CD14-positive monocyte (primary cell): ENCODE results near the gene TMEM273. TPM values are rescaled to one million over a fixed set of nuclear protein-coding genes. Genes with fewer than 3 reads are reported as not detected.

Experiments
- DNase-seq, 3 donors: peaks; one replicate each; pipeline ENCODE4 v3.0.0-alpha.2; 2011 to 2022
- H2AFZ ChIP-seq: 2 replicates; pipeline ENCODE4 v1.6.0; 2012; ENCODE audit warnings: mild to moderate bottlenecking, low read depth, low read length, inconsistent platforms; ENCODE audit not compliant: insufficient read depth, poor library complexity, severe bottlenecking
- H3K27ac ChIP-seq, 2 donors: 1 replicate in 1 of 2; 2 replicates in 1 of 2; pipeline ENCODE4 v1.5.1; 2012 to 2013; ENCODE audit warnings: low read length in 2 of 2, control low read depth in 1 of 2, inconsistent platforms in 1 of 2, low read depth in 1 of 2, mild to moderate bottlenecking in 1 of 2
- H3K27me3 ChIP-seq, 2 donors: one replicate each; pipeline versions ENCODE4 v1.6.0 to v1.6.1; 2011 to 2013; ENCODE audit warnings: low read length in 2 of 2; ENCODE audit not compliant: control insufficient read depth in 2 of 2, insufficient read depth in 2 of 2
- H3K36me3 ChIP-seq, 2 donors: replicated peaks in 1 of 2; 1 replicate in 1 of 2; 2 replicates in 1 of 2; pipeline versions ENCODE4 v1.5.1 to v1.6.1; 2012 to 2013; ENCODE audit warnings: low read length in 2 of 2, control low read depth in 1 of 2, inconsistent platforms in 1 of 2, mild to moderate bottlenecking in 1 of 2; ENCODE audit not compliant: insufficient read depth in 2 of 2, control insufficient read depth in 1 of 2
- H3K4me1 ChIP-seq, 2 donors: 1 replicate in 1 of 2; 2 replicates in 1 of 2; pipeline versions ENCODE4 v1.5.1 to v1.6.1; 2012 to 2013; ENCODE audit warnings: low read length in 2 of 2, control low read depth in 1 of 2, inconsistent platforms in 1 of 2, mild to moderate bottlenecking in 1 of 2, moderate library complexity in 1 of 2; ENCODE audit not compliant: insufficient read depth in 2 of 2, control insufficient read depth in 1 of 2
- H3K4me2 ChIP-seq: replicated peaks from 2 replicates; pipeline ENCODE3; 2012; ENCODE audit warnings: low read length, moderate library complexity, mild to moderate bottlenecking; ENCODE audit not compliant: poor library complexity, severe bottlenecking; ENCODE audit errors: extremely low read depth
- H3K4me3 ChIP-seq, 3 experiments: fragments of 200-600 bp in 1 of 3; sonication (generic) in 1 of 3; replicated peaks in 1 of 3; 1 replicate in 2 of 3; 2 replicates in 1 of 3; pipeline ENCODE4 v1.5.1; 2011 to 2013; ENCODE audit warnings: low read length in 3 of 3, mild to moderate bottlenecking in 3 of 3, control low read depth in 2 of 3, low read depth in 2 of 3, inconsistent platforms in 1 of 3, moderate library complexity in 1 of 3
- H3K79me2 ChIP-seq: 2 replicates; pipeline ENCODE4 v1.6.0; 2012; ENCODE audit warnings: mild to moderate bottlenecking, control low read depth, inconsistent platforms, low read length, moderate library complexity; ENCODE audit not compliant: insufficient read depth
- H3K9ac ChIP-seq: 2 replicates; pipeline ENCODE4 v1.6.0; 2017; ENCODE audit warnings: low read length, mild to moderate bottlenecking; ENCODE audit not compliant: insufficient read depth, poor library complexity, severe bottlenecking
- H3K9me3 ChIP-seq, 2 donors: replicated peaks in 1 of 2; 1 replicate in 1 of 2; 2 replicates in 1 of 2; pipeline versions ENCODE4 v1.5.1 to v1.6.1; 2012 to 2013; ENCODE audit warnings: low read length in 2 of 2, control low read depth in 1 of 2; ENCODE audit not compliant: control insufficient read depth in 1 of 2, insufficient read depth in 1 of 2
- H4K20me1 ChIP-seq: 2 replicates; pipeline ENCODE4 v1.6.0; 2012; ENCODE audit warnings: mild to moderate bottlenecking, low read length, control low read depth, moderate library complexity; ENCODE audit not compliant: insufficient read depth
- H3K27ac Mint-ChIP-seq, 7 donors: one replicate each; pipeline ENCODE4 v1.8.0; 2020; ENCODE audit warnings: mild to moderate bottlenecking in 7 of 7, mixed read lengths in 7 of 7, moderate library complexity in 6 of 7, inconsistent platforms in 2 of 7
- H3K27me3 Mint-ChIP-seq, 3 donors: one replicate each; pipeline ENCODE4 v1.8.0; 2021 to 2022; ENCODE audit warnings: low read depth in 3 of 3, mild to moderate bottlenecking in 3 of 3, mixed read lengths in 3 of 3, moderate library complexity in 3 of 3, inconsistent platforms in 1 of 3
- H3K36me3 Mint-ChIP-seq, 2 donors: one replicate each; pipeline ENCODE4 v1.8.0; 2020; ENCODE audit warnings: mixed read lengths in 2 of 2, inconsistent platforms in 1 of 2, mild to moderate bottlenecking in 1 of 2
- H3K4me1 Mint-ChIP-seq: one replicate; pipeline ENCODE4 v1.8.0; 2020; ENCODE audit warnings: mild to moderate bottlenecking, mixed read lengths
- H3K4me3 Mint-ChIP-seq, 2 donors: one replicate each; pipeline ENCODE4 v1.8.0; 2020; ENCODE audit warnings: mild to moderate bottlenecking in 2 of 2, mixed read lengths in 2 of 2, moderate library complexity in 1 of 2
- H3K9me3 Mint-ChIP-seq, 7 donors: one replicate each; pipeline ENCODE4 v1.8.0; 2020 to 2022; ENCODE audit warnings: mixed read lengths in 7 of 7, mild to moderate bottlenecking in 6 of 7, moderate library complexity in 6 of 7, inconsistent platforms in 2 of 7
- WGBS: methylation state at CpG from one replicate; pipeline ENCODE4 v1.1.5; 2013; ENCODE audit warnings: missing lambda C conversion rate; ENCODE audit not compliant: insufficient coverage; 5-methylcytosine and 5-hydroxymethylcytosine counted together
- intact Hi-C, 2 donors: fragments of 100-400 bp; cut with micrococcal nuclease; formaldehyde crosslinking; loops; one replicate each; pipeline versions ENCODE4 v1.15.0 to v1.15.1; 2023
- polyA plus RNA-seq, 3 donors: library from polyadenylated mRNA; depleted of rRNA in 1 of 3; unstranded in 2 of 3; stranded (reverse) in 1 of 3; fragments of 300-500 nt in 2 of 3; fragments of >200 nt in 1 of 3; fragmentation: Illumina TruSeq in 2 of 3; gene quantifications; 1 replicate in 2 of 3; 2 replicates in 1 of 3; pipeline ENCODE4 v1.2.3, GENCODE V29; 2012 to 2021
- TF ChIP-seq, protein P1 (sequence below): fragments of 200-600 bp; IDR thresholded peaks from one replicate; pipeline ENCODE4 v1.8.0; 2022; ENCODE audit warnings: antibody characterized with exemption, mild to moderate bottlenecking

TMEM273 gene
- polyA plus RNA-seq, 3 donors, result 6.7 to 7.9 (median 6.9) TPM

DNA sequence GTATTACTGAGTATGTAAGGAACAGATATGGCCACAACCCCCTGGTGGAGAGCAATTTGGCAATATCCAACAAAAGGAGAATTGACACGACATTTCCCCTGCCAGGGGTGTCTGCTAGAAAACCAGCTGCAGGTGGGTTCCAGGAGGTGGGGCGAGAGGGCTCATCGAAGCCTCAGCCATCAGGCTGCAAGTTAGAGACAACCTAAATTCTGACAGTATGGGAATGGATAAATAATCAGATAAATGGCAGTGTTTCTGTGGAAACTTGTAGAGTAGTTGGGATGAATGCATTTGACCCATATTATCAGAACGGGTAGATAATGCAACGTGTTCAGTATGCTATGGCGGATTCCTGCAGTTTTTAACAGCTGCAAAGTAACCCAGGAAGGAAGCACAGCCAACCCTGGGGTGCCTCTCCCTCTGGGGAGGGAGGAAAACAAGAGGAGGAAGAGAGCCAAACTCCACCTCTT, 3.5 kb downstream of the TMEM273 start:
- Histone ChIP-seq H3K9ac (no peak overlapping the region), H3K36me3 (no peaks in the 10 kb centered on the region), H2AFZ (no peak overlapping the region), H3K4me3 (peak overlapping the region in 1 of 3 experiments; percentile 16), H3K4me2 (no peak overlapping the region), H3K9me3 (peaks cover 0 to 4% of the 10 kb centered on the region in 2 donors), H3K4me1 (peaks cover 57 to 58% of the 10 kb centered on the region in 2 donors), H3K27ac (peak overlapping the region in 1 of 2 donors; percentile 56), H4K20me1 (no peaks in the 10 kb centered on the region), H3K79me2 (no peaks in the 10 kb centered on the region), H3K27me3 (no peaks in the 10 kb centered on the region)
- H3K4me3 Mint-ChIP-seq, result peak overlapping the region in 1 of 2 donors; percentile 30
- DNase-seq, result no peak
- no peaks in the 10 kb centered on the region for H3K27me3 Mint-ChIP-seq
- 27% methylated on average over 5 of the region's 6 CpGs for WGBS
- peaks cover 67% of the 10 kb centered on the region for H3K4me1 Mint-ChIP-seq
- TF ChIP-seq, protein P1, sequence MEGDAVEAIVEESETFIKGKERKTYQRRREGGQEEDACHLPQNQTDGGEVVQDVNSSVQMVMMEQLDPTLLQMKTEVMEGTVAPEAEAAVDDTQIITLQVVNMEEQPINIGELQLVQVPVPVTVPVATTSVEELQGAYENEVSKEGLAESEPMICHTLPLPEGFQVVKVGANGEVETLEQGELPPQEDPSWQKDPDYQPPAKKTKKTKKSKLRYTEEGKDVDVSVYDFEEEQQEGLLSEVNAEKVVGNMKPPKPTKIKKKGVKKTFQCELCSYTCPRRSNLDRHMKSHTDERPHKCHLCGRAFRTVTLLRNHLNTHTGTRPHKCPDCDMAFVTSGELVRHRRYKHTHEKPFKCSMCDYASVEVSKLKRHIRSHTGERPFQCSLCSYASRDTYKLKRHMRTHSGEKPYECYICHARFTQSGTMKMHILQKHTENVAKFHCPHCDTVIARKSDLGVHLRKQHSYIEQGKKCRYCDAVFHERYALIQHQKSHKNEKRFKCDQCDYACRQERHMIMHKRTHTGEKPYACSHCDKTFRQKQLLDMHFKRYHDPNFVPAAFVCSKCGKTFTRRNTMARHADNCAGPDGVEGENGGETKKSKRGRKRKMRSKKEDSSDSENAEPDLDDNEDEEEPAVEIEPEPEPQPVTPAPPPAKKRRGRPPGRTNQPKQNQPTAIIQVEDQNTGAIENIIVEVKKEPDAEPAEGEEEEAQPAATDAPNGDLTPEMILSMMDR, result no peak
- H3K9me3 Mint-ChIP-seq, result peaks cover 0 to 5% (median 3%) of the 10 kb centered on the region in 7 donors
- peak overlapping the region in 6 of 7 donors; percentile 20 to 80 (median 64) for H3K27ac Mint-ChIP-seq
- peaks cover 0 to 1% of the 10 kb centered on the region in 2 donors for H3K36me3 Mint-ChIP-seq
- intact Hi-C loops, result loop anchor here in 1 of 2 donors (5.0 kb wide), 1 partner anchor 128 kb away; no protein-coding TSS in a partner anchor

DNA sequence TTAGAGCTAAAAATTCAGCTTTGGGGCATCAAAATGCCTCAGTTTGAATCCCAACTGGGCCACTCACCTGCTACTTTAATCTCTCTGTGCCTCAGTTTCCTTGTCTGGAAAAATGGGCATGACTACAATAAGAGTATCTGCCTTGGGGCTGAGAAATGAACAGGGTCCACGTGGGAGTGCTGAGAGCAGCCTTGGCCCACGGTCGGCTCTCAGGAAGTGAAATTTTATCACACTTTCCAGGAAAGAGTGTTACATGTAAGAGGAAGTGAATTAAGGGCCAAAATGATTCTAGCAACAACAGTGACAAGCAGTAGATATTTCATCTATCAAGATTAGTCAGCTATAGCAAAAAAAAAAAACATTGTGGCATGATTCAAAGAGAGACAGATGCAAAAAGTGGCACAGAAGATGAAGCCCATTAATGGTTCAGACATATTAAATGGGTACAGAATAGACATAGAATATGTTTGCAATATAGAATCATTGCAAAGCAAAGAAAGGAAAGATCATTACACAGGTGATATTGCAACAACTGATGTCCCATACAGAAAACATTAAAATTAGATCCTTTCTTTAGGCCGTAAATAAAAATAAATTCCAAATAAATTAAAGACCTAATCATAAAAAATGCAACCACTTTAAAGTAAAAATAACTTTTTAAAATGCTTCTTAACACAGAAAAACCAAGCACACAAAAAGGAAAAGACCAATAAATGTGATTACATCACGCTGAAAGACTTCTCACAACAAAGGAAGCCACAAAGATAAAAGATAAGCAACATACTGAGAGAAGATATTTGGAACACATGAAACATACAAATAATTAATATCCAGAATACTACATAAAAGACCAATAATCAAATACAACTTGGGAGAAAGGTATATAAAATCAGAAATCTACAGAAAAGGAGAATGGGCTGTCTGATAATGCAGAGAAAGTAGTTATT, 4.3 kb downstream of the TMEM273 start:
- Mint-ChIP-seq H3K4me3 (no peak overlapping the region), H3K36me3 (peaks cover 0 to 1% of the 10 kb centered on the region in 2 donors), H3K27ac (peak overlapping the region; percentile 7 to 87 (median 81)), H3K27me3 (no peaks in the 10 kb centered on the region), H3K9me3 (peaks cover 0 to 5% (median 3%) of the 10 kb centered on the region in 7 donors), H3K4me1 (peaks cover 63% of the 10 kb centered on the region)
- DNase-seq, result peak; percentile 67 to 80 (median 77)
- Histone ChIP-seq H3K9me3 (peaks cover 0 to 4% of the 10 kb centered on the region in 2 donors), H3K4me1 (peaks cover 53 to 54% of the 10 kb centered on the region in 2 donors), H3K27ac (peak overlapping the region in 1 of 2 donors; percentile 56), H3K36me3 (no peaks in the 10 kb centered on the region), H3K27me3 (no peaks in the 10 kb centered on the region), H4K20me1 (no peaks in the 10 kb centered on the region), H3K4me3 (no peak overlapping the region), H3K79me2 (no peaks in the 10 kb centered on the region), H2AFZ (no peak overlapping the region), H3K9ac (no peak overlapping the region), H3K4me2 (no peak overlapping the region)
- 0% methylated on average over 2 of the region's 5 CpGs for WGBS
- TF ChIP-seq, protein P1, result no peak
- intact Hi-C loops, result no loop called here
